Vagina (tissue), 2 donors: ENCODE measurements around the gene RAP1B. TPM values are rescaled to one million over a fixed set of nuclear protein-coding genes. Genes with fewer than 3 reads are reported as not detected.

Experiments
- DNase-seq, 2 donors: peaks; one replicate each; pipeline ENCODE4 v3.0.0-alpha.2; 2017; ENCODE audit errors: extremely low spot score in 2 of 2
- H3K27ac ChIP-seq: fragments of 200-600 bp; sonication (generic); one replicate; pipeline ENCODE4 v1.5.1; 2019
- H3K27me3 ChIP-seq: fragments of 200-600 bp; sonication (generic); one replicate; pipeline ENCODE4 v1.5.1; 2019
- H3K36me3 ChIP-seq, 2 donors: fragments of 200-600 bp; sonication (generic); one replicate each; pipeline ENCODE4 v1.5.1; 2017 to 2019
- H3K4me1 ChIP-seq: fragments of 200-600 bp; sonication (generic); one replicate; pipeline ENCODE4 v1.5.1; 2019
- H3K4me3 ChIP-seq, 2 donors: fragments of 200-600 bp; sonication (generic); 1 replicate in 1 of 2; 2 replicates in 1 of 2; pipeline ENCODE4 v1.5.1; 2016 to 2019
- H3K9me3 ChIP-seq: fragments of 200-600 bp; sonication (generic); one replicate; pipeline ENCODE4 v1.5.1; 2019
- CTCF ChIP-seq, 3 experiments: fragments of 450-650 bp in 2 of 3; fragments of 200-600 bp in 1 of 3; sonication (generic) in 1 of 3; IDR thresholded peaks; one replicate each; pipeline ENCODE4 v1.5.1; 2017 to 2019; ENCODE audit warnings: antibody characterized with exemption in 3 of 3, mild to moderate bottlenecking in 2 of 3, moderate library complexity in 2 of 3
- POLR2A ChIP-seq, 2 donors: fragments of 450-650 bp; IDR thresholded peaks; one replicate each; pipeline ENCODE4 v1.6.1; 2017; ENCODE audit warnings: antibody characterized with exemption in 2 of 2, mild to moderate bottlenecking in 2 of 2, moderate library complexity in 2 of 2
- POLR2AphosphoS5 ChIP-seq, 2 donors: sonication (generic); formaldehyde crosslinking; IDR thresholded peaks; one replicate each; pipeline ENCODE4 v1.9.0; 2017; ENCODE audit warnings: antibody characterized with exemption in 2 of 2, mild to moderate bottlenecking in 2 of 2, low read depth in 1 of 2; ENCODE audit not compliant: insufficient read depth in 1 of 2
- intact Hi-C: fragments of 100-400 bp; cut with DNase I; formaldehyde crosslinking; loops from one replicate; pipeline ENCODE4 v1.15.1; 2023
- total RNA-seq: library from RNA; depleted of rRNA; stranded (reverse); fragments of >200 nt; gene quantifications from one replicate; pipeline ENCODE4 v1.2.3, GENCODE V29; 2016

RAP1B gene
- total RNA-seq, 1 donor from 2014 or later, result 169 TPM

GRCh38 chr12:68619541-68619940 lies 8.8 kb downstream of the RAP1B start:
- intact Hi-C loops, result no loop called here

GRCh38 chr12:68620519-68621471 lies 10.1 kb downstream of the RAP1B start:
- Histone ChIP-seq H3K9me3 (no peaks in the 10 kb centered on the region), H3K27ac (no peak overlapping the region), H3K4me3 (no peak overlapping the region), H3K36me3 (no peaks in the 10 kb centered on the region), H3K4me1 (peaks cover 92% of the 10 kb centered on the region), H3K27me3 (no peaks in the 10 kb centered on the region)
- no peak for TF ChIP-seq POLR2AphosphoS5 (IDR thresholded peaks at IDR 0.05; ENCODE audit: insufficient read depth in 1 of 2, low read depth in 1 of 2)
- no peak for TF ChIP-seq CTCF (IDR thresholded peaks at IDR 0.05)
- TF ChIP-seq POLR2A (IDR thresholded peaks at IDR 0.05), result no peak
- intact Hi-C loops, result no loop called here
- no peak for DNase-seq

More at GRCh38 chr12:68619541-68619940, 8.8 kb downstream of the RAP1B start:
- DNase-seq, result no peak
- Histone ChIP-seq H3K36me3 (no peaks in the 10 kb centered on the region), H3K27me3 (no peaks in the 10 kb centered on the region), H3K9me3 (no peaks in the 10 kb centered on the region), H3K27ac (no peak overlapping the region), H3K4me3 (no peak overlapping the region), H3K4me1 (peaks cover 98% of the 10 kb centered on the region)
- TF ChIP-seq CTCF (IDR thresholded peaks at IDR 0.05), result no peak
- no peak for TF ChIP-seq POLR2A (IDR thresholded peaks at IDR 0.05)
- no peak for TF ChIP-seq POLR2AphosphoS5 (IDR thresholded peaks at IDR 0.05; ENCODE audit: insufficient read depth in 1 of 2, low read depth in 1 of 2)

- no peak for TF ChIP-seq POLR2AphosphoS5 (IDR thresholded peaks at IDR 0.05; ENCODE audit: insufficient read depth in 1 of 2, low read depth in 1 of 2)
- no peak for TF ChIP-seq POLR2A (IDR thresholded peaks at IDR 0.05)
- TF ChIP-seq CTCF (IDR thresholded peaks at IDR 0.05), result no peak
- no peaks in the 10 kb centered on the region for H3K27me3 ChIP-seq
- peak overlapping the region; percentile 9 for H3K27ac ChIP-seq
- DNase-seq, result no peak
- no peak overlapping the region for H3K4me3 ChIP-seq
- no peaks in the 10 kb centered on the region for H3K9me3 ChIP-seq
- peaks cover 84% of the 10 kb centered on the region for H3K4me1 ChIP-seq
- intact Hi-C loops, result no loop called here
- no peaks in the 10 kb centered on the region for H3K36me3 ChIP-seq
These were observed 10.9 kb downstream of the RAP1B start for GRCh38 chr12:68621472-68622081.

- intact Hi-C loops, result no loop called here
- H3K27me3 ChIP-seq, result no peaks in the 10 kb centered on the region
- H3K36me3 ChIP-seq, result no peaks in the 10 kb centered on the region
- H3K9me3 ChIP-seq, result no peaks in the 10 kb centered on the region
- TF ChIP-seq POLR2AphosphoS5 (IDR thresholded peaks at IDR 0.05; ENCODE audit: insufficient read depth in 1 of 2, low read depth in 1 of 2), result no peak
- TF ChIP-seq POLR2A (IDR thresholded peaks at IDR 0.05), result no peak
- no peak for TF ChIP-seq CTCF (IDR thresholded peaks at IDR 0.05)
- H3K4me3 ChIP-seq, result no peak overlapping the region
- H3K27ac ChIP-seq, result peak overlapping the region; percentile 44
- H3K4me1 ChIP-seq, result peaks cover 77% of the 10 kb centered on the region
- DNase-seq, result no peak
These were observed 11.6 kb downstream of the RAP1B start for GRCh38 chr12:68622250-68622649.
